Measurements from ENCODE around the gene RASSF5. TPM values are rescaled to one million over a fixed set of nuclear protein-coding genes. Genes with fewer than 3 reads are reported as not detected.

The RASSF5 gene
- total and polyA plus RNA-seq, 9 of the 15 experiments (the other 6 are each of a cell fraction or from before 2014, with no cell fraction given): 6.1 to 41.0 (median 25.2) TPM

DNA sequence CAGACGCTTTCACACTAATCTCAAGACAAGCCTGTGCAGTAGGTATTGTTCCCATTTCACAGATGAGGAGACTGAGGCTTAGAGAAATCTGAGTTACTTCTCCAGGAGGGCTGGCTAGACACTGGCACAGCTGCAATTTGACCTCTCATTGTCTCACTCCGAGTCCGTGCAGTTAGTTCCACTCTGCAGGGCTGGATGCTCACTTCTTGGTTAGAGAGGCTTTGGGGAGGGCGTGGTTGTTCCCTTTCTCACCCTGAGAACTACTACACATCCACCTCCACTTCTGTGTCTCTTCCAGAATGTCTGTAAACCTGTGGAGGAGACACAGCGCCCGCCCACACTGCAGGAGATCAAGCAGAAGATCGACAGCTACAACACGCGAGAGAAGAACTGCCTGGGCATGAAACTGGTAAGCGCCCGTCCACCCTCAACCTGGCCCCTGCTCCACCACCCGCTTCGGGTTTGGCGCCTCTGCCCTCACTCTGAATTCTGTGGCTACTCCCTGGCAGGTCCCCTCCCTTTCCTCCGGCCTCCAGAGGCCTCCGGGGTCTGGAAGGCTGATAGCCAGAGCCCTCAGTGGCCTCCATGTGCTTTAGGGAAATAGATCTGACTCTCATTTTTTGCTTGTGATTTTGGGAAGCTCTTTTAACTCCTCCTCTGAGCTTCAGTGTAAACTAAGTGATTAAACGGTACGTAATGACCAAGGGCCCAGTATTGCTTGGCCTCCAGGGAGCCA lies 75.8 kb downstream of the RASSF5 start (continued):
- no peak for TF ChIP-seq NR1H2 (CRISPR knock-in tag; IDR thresholded peaks at IDR 0.05)
- TF ChIP-seq, protein P1, sequence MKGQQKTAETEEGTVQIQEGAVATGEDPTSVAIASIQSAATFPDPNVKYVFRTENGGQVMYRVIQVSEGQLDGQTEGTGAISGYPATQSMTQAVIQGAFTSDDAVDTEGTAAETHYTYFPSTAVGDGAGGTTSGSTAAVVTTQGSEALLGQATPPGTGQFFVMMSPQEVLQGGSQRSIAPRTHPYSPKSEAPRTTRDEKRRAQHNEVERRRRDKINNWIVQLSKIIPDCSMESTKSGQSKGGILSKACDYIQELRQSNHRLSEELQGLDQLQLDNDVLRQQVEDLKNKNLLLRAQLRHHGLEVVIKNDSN (CRISPR knock-in tag; IDR thresholded peaks at IDR 0.05): no peak
- TF ChIP-seq, protein P2, sequence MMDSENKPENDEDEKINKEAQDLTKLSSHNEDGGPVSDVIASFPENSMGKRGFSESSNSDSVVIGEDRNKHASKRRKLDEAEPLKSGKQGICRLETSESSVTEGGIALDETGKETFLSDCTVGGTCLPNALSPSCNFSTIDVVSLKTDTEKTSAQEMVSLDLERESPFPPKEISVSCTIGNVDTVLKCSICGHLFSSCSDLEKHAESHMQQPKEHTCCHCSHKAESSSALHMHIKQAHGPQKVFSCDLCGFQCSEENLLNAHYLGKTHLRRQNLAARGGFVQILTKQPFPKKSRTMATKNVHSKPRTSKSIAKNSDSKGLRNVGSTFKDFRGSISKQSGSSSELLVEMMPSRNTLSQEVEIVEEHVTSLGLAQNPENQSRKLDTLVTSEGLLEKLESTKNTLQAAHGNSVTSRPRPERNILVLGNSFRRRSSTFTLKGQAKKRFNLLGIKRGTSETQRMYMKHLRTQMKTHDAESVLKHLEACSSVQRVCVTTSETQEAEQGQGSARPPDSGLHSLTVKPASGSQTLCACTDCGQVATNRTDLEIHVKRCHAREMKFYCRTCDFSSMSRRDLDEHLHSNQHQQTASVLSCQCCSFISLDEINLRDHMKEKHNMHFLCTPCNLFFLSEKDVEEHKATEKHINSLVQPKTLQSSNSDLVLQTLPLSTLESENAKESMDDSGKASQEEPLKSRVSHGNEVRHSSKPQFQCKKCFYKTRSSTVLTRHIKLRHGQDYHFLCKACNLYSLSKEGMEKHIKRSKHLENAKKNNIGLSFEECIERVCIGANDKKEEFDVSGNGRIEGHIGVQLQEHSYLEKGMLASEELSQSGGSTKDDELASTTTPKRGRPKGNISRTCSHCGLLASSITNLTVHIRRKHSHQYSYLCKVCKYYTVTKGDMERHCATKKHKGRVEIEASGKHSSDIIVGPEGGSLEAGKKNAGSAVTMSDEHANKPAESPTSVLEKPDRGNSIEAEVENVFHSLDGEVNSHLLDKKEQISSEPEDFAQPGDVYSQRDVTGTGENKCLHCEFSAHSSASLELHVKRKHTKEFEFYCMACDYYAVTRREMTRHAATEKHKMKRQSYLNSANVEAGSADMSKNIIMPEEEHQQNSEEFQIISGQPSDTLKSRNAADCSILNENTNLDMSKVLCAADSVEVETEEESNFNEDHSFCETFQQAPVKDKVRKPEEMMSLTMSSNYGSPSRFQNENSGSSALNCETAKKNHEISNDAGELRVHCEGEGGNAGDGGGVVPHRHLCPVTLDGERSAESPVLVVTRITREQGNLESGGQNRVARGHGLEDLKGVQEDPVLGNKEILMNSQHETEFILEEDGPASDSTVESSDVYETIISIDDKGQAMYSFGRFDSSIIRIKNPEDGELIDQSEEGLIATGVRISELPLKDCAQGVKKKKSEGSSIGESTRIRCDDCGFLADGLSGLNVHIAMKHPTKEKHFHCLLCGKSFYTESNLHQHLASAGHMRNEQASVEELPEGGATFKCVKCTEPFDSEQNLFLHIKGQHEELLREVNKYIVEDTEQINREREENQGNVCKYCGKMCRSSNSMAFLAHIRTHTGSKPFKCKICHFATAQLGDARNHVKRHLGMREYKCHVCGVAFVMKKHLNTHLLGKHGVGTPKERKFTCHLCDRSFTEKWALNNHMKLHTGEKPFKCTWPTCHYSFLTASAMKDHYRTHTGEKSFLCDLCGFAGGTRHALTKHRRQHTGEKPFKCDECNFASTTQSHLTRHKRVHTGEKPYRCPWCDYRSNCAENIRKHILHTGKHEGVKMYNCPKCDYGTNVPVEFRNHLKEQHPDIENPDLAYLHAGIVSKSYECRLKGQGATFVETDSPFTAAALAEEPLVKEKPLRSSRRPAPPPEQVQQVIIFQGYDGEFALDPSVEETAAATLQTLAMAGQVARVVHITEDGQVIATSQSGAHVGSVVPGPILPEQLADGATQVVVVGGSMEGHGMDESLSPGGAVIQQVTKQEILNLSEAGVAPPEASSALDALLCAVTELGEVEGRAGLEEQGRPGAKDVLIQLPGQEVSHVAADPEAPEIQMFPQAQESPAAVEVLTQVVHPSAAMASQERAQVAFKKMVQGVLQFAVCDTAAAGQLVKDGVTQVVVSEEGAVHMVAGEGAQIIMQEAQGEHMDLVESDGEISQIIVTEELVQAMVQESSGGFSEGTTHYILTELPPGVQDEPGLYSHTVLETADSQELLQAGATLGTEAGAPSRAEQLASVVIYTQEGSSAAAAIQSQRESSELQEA (IDR thresholded peaks at IDR 0.05; ENCODE audit: low read depth): no peak
- TF ChIP-seq NFYB (IDR thresholded peaks at IDR 0.05; ENCODE audit: extremely low read depth, insufficient read length): no peak
- no peak for TF ChIP-seq ZNF583 (CRISPR knock-in tag; IDR thresholded peaks at IDR 0.05)
- TF ChIP-seq RUNX1 (IDR thresholded peaks at IDR 0.05; ENCODE audit: low read depth): no peak
- TF ChIP-seq, protein P3, sequence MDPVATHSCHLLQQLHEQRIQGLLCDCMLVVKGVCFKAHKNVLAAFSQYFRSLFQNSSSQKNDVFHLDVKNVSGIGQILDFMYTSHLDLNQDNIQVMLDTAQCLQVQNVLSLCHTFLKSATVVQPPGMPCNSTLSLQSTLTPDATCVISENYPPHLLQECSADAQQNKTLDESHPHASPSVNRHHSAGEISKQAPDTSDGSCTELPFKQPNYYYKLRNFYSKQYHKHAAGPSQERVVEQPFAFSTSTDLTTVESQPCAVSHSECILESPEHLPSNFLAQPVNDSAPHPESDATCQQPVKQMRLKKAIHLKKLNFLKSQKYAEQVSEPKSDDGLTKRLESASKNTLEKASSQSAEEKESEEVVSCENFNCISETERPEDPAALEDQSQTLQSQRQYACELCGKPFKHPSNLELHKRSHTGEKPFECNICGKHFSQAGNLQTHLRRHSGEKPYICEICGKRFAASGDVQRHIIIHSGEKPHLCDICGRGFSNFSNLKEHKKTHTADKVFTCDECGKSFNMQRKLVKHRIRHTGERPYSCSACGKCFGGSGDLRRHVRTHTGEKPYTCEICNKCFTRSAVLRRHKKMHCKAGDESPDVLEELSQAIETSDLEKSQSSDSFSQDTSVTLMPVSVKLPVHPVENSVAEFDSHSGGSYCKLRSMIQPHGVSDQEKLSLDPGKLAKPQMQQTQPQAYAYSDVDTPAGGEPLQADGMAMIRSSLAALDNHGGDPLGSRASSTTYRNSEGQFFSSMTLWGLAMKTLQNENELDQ (CRISPR knock-in tag; IDR thresholded peaks at IDR 0.05; ENCODE audit: borderline replicate concordance): no peak
- no peak for TF ChIP-seq KHSRP (IDR thresholded peaks at IDR 0.05)
- no peak for TF ChIP-seq ZNF232 (CRISPR knock-in tag; IDR thresholded peaks at IDR 0.05)
- TF ChIP-seq TFAP4 (CRISPR knock-in tag; IDR thresholded peaks at IDR 0.05; ENCODE audit: borderline replicate concordance): no peak
- TF ChIP-seq, protein P4, sequence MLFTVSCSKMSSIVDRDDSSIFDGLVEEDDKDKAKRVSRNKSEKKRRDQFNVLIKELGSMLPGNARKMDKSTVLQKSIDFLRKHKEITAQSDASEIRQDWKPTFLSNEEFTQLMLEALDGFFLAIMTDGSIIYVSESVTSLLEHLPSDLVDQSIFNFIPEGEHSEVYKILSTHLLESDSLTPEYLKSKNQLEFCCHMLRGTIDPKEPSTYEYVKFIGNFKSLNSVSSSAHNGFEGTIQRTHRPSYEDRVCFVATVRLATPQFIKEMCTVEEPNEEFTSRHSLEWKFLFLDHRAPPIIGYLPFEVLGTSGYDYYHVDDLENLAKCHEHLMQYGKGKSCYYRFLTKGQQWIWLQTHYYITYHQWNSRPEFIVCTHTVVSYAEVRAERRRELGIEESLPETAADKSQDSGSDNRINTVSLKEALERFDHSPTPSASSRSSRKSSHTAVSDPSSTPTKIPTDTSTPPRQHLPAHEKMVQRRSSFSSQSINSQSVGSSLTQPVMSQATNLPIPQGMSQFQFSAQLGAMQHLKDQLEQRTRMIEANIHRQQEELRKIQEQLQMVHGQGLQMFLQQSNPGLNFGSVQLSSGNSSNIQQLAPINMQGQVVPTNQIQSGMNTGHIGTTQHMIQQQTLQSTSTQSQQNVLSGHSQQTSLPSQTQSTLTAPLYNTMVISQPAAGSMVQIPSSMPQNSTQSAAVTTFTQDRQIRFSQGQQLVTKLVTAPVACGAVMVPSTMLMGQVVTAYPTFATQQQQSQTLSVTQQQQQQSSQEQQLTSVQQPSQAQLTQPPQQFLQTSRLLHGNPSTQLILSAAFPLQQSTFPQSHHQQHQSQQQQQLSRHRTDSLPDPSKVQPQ (CRISPR knock-in tag; IDR thresholded peaks at IDR 0.05; ENCODE audit: borderline replicate concordance): no peak
- no peak for TF ChIP-seq NFXL1 (CRISPR knock-in tag; IDR thresholded peaks at IDR 0.05)

All from K562 (cell line).